Measurements from ENCODE around the gene LAMC3. TPM values are rescaled to one million over a fixed set of nuclear protein-coding genes. Genes with fewer than 3 reads are reported as not detected.

LAMC3 gene
- total RNA-seq, 4 donors from 2014 or later, result 0.06 to 0.50 (median 0.34) TPM; not detected in 1

- peaks cover 0 to 17% (median 6%) of the 10 kb centered on the region in 4 donors for H3K4me1 ChIP-seq
Measured at GRCh38 chr9:131116281-131117120, 107.5 kb downstream of the LAMC3 start.

GRCh38 chr9:131117121-131117761, 108.3 kb downstream of the LAMC3 start:
- no peak for DNase-seq (ENCODE audit: extremely low spot score)
- peak overlapping the region; percentile 11 to 66 (median 41) for H3K27ac ChIP-seq (replicated peaks in 1 of 4)
- H3K27me3 ChIP-seq, result peaks cover 0 to 19% (median 0%) of the 10 kb centered on the region in 4 donors
- H3K4me3 ChIP-seq, result no peak overlapping the region
- intact Hi-C loops (cut with DNase I), result no loop called here
- H3K4me1 ChIP-seq, result peaks cover 0 to 12% (median 2%) of the 10 kb centered on the region in 4 donors
- peaks cover 0 to 68% (median 10%) of the 10 kb centered on the region in 4 donors for H3K36me3 ChIP-seq
- H3K9me3 ChIP-seq, result no peaks in the 10 kb centered on the region
- 66% methylated on average over 13 of the region's 13 CpGs for WGBS
- TF ChIP-seq EP300 (IDR thresholded peaks at IDR 0.05) (no peak), POLR2A (IDR thresholded peaks at IDR 0.05; ENCODE audit: low read depth) (no peak), POLR2AphosphoS5 (IDR thresholded peaks at IDR 0.05) (no peak), CTCF (IDR thresholded peaks at IDR 0.05) (no peak)

More at GRCh38 chr9:131116281-131117120, 107.5 kb downstream of the LAMC3 start:
- no peak for DNase-seq (ENCODE audit: extremely low spot score)
- Histone ChIP-seq H3K9me3 (no peaks in the 10 kb centered on the region), H3K27ac (replicated peaks in 1 of 4) (peak overlapping the region in 3 of 4 donors; percentile 38 to 66 (median 44)), H3K27me3 (peaks cover 0 to 24% (median 0%) of the 10 kb centered on the region in 4 donors), H3K36me3 (peaks cover 0 to 68% (median 10%) of the 10 kb centered on the region in 4 donors), H3K4me3 (no peak overlapping the region)
- 83% methylated on average over 22 of the region's 22 CpGs for WGBS
- intact Hi-C loops (cut with DNase I), result no loop called here
- TF ChIP-seq POLR2A (IDR thresholded peaks at IDR 0.05; ENCODE audit: low read depth) (no peak), POLR2AphosphoS5 (IDR thresholded peaks at IDR 0.05) (no peak), CTCF (IDR thresholded peaks at IDR 0.05) (no peak), EP300 (IDR thresholded peaks at IDR 0.05) (no peak)

- no peak for DNase-seq (ENCODE audit: extremely low spot score)
Measured at GRCh38 chr9:131117762-131118145, 108.8 kb downstream of the LAMC3 start.

GRCh38 chr9:131119600-131119999, 110.6 kb downstream of the LAMC3 start:
- WGBS, result 95% methylated on average over 6 of the region's 8 CpGs
- intact Hi-C loops (cut with DNase I), result no loop called here
- Histone ChIP-seq H3K4me3 (no peak overlapping the region), H3K4me1 (peaks cover 3 to 9% (median 5%) of the 10 kb centered on the region in 4 donors), H3K27ac (replicated peaks in 1 of 4) (no peak overlapping the region), H3K27me3 (peaks cover 0 to 19% (median 0%) of the 10 kb centered on the region in 4 donors), H3K9me3 (no peaks in the 10 kb centered on the region), H3K36me3 (peaks cover 0 to 64% (median 10%) of the 10 kb centered on the region in 4 donors)
- no peak for DNase-seq (ENCODE audit: extremely low spot score)
- TF ChIP-seq POLR2AphosphoS5 (IDR thresholded peaks at IDR 0.05), result no peak
- TF ChIP-seq POLR2A (IDR thresholded peaks at IDR 0.05; ENCODE audit: low read depth), result no peak
- no peak for TF ChIP-seq EP300 (IDR thresholded peaks at IDR 0.05)
- TF ChIP-seq CTCF (IDR thresholded peaks at IDR 0.05), result no peak

More at GRCh38 chr9:131117762-131118145, 108.8 kb downstream of the LAMC3 start:
- 87% methylated on average over 4 of the region's 4 CpGs for WGBS
- H3K4me3 ChIP-seq, result no peak overlapping the region
- intact Hi-C loops (cut with DNase I), result no loop called here
- TF ChIP-seq POLR2A (IDR thresholded peaks at IDR 0.05; ENCODE audit: low read depth), result no peak
- no peak for TF ChIP-seq POLR2AphosphoS5 (IDR thresholded peaks at IDR 0.05)
- no peak for TF ChIP-seq EP300 (IDR thresholded peaks at IDR 0.05)
- TF ChIP-seq CTCF (IDR thresholded peaks at IDR 0.05), result no peak
- H3K36me3 ChIP-seq, result peaks cover 0 to 69% (median 10%) of the 10 kb centered on the region in 4 donors
- H3K27me3 ChIP-seq, result peaks cover 0 to 19% (median 0%) of the 10 kb centered on the region in 4 donors
- no peaks in the 10 kb centered on the region for H3K9me3 ChIP-seq
- peak overlapping the region in 3 of 4 donors; percentile 38 to 66 (median 44) for H3K27ac ChIP-seq (replicated peaks in 1 of 4)
- H3K4me1 ChIP-seq, result peaks cover 0 to 7% (median 2%) of the 10 kb centered on the region in 4 donors
